ENCODE results near the gene SVBP.

The SVBP gene

GRCh38 chr1:42797979-42798378 is 19.2 kb downstream of the SVBP start:
- no peak for DNase-seq

- DNase-seq, result no peak
These were observed 19.8 kb downstream of the SVBP start for GRCh38 chr1:42797414-42797813.

GRCh38 chr1:42793824-42794223 is 23.4 kb downstream of the SVBP start:
- no peak for DNase-seq

- DNase-seq, result no peak
These were observed 29.2 kb downstream of the SVBP start for GRCh38 chr1:42788021-42788420.

GRCh38 chr1:42786097-42786496 is 31.1 kb downstream of the SVBP start:
- no peak for DNase-seq

GRCh38 chr1:42784946-42785693 is 32.1 kb downstream of the SVBP start, which contains the start of gene TMEM269:
TMEM269 (plus strand) TSS chr1:42784991; CDS start chr1:42789894, 4,903 bp downstream.
- peak; percentile 59 for DNase-seq

GRCh38 chr1:42784547-42784945 is 32.7 kb downstream of the SVBP start:
- no peak for DNase-seq

- no peak for DNase-seq
These were observed 34.1 kb downstream of the SVBP start for GRCh38 chr1:42783092-42783491.

GRCh38 chr1:42780176-42780575 is 37.0 kb downstream of the SVBP start:
- DNase-seq, result no peak

- DNase-seq, result no peak
These were observed 37.5 kb downstream of the SVBP start for GRCh38 chr1:42779725-42780124.

GRCh38 chr1:42777852-42778251 is 39.3 kb downstream of the SVBP start:
- DNase-seq, result peak; percentile 45

- no peak for DNase-seq
These were observed 40.7 kb downstream of the SVBP start for GRCh38 chr1:42776502-42776901.

GRCh38 chr1:42774928-42775526 is 42.2 kb downstream of the SVBP start:
- DNase-seq, result peak; percentile 39

- DNase-seq, result no peak
These were observed 43.8 kb downstream of the SVBP start for GRCh38 chr1:42773420-42773819.

GRCh38 chr1:42769811-42770210 is 47.4 kb downstream of the SVBP start:
- no peak for DNase-seq

GRCh38 chr1:42768172-42768571 is 49.0 kb downstream of the SVBP start:
- DNase-seq, result no peak

- DNase-seq, result no peak
These were observed 49.6 kb downstream of the SVBP start for GRCh38 chr1:42767510-42768000.

- peak; percentile 100 for DNase-seq
These were observed 50.3 kb downstream of the SVBP start, which contains the start of the genes C1orf50 and P3H1 for GRCh38 chr1:42766741-42767509. C1orf50 (plus strand) TSS chr1:42767249; CDS start chr1:42767312, 63 bp downstream. P3H1 (minus strand) TSS chr1:42767028; CDS start chr1:42766971, 57 bp downstream.

GRCh38 chr1:42765832-42766740 is 51.1 kb downstream of the SVBP start:
- DNase-seq, result peak; percentile 71

- DNase-seq, result no peak
These were observed 51.9 kb downstream of the SVBP start for GRCh38 chr1:42765269-42765668.

- DNase-seq, result no peak
These were observed 54.9 kb downstream of the SVBP start for GRCh38 chr1:42762269-42762668.

- no peak for DNase-seq
These were observed 55.6 kb downstream of the SVBP start for GRCh38 chr1:42761567-42761966.
